A673 (cell line): ENCODE results near the gene KCNQ4. TPM values are rescaled to one million over a fixed set of nuclear protein-coding genes. Genes with fewer than 3 reads are reported as not detected.

Source experiments
- BruUV-seq: library from RNA; stranded (reverse); fragments of 400-500 nt; replicated peaks from 2 replicates; lab custom pipeline; 2021; lab: Mats Ljungman, UMichigan
- CTCF ChIA-PET: fragments of 300-600 bp; sonication (Branson Sonifier 250); formaldehyde crosslinking; loops from one replicate; lab custom pipeline; 2022; ENCODE audit warnings: antibody characterized with exemption; lab: Charles Lee
- POLR2A ChIA-PET: fragments of 300-600 bp; sonication (Branson Sonifier 250); formaldehyde crosslinking; loops from one replicate; lab custom pipeline; 2022; ENCODE audit warnings: antibody characterized with exemption; ENCODE audit not compliant: low non-redundant PET; lab: Charles Lee
- DNase-seq: peaks from one replicate; pipeline ENCODE4 v3.0.0-alpha.2; 2015; ENCODE audit warnings: low spot score
- H3K27ac ChIP-seq: fragments of 200-600 bp; sonication (generic); 2 replicates; pipeline ENCODE4 v1.5.1; 2016; ENCODE audit warnings: mixed run types, low read depth, mild to moderate bottlenecking, mixed read lengths, antibody characterized with exemption, low read length; ENCODE audit not compliant: poor library complexity, severe bottlenecking
- H3K27me3 ChIP-seq: fragments of 200-600 bp; sonication (generic); replicated peaks from 2 replicates; pipeline ENCODE4 v1.6.1; 2017; ENCODE audit warnings: mixed run types, low read depth, mild to moderate bottlenecking, mixed read lengths, antibody characterized with exemption, low read length; ENCODE audit not compliant: insufficient read depth, poor library complexity
- H3K36me3 ChIP-seq: fragments of 200-600 bp; sonication (generic); 2 replicates; pipeline ENCODE4 v1.6.1; 2016; ENCODE audit warnings: mixed run types, mild to moderate bottlenecking, mixed read lengths, antibody characterized with exemption, low read length; ENCODE audit not compliant: insufficient read depth, poor library complexity, severe bottlenecking
- H3K4me1 ChIP-seq: fragments of 200-600 bp; sonication (generic); 2 replicates; pipeline ENCODE4 v1.6.1; 2017; ENCODE audit warnings: mixed run types, mild to moderate bottlenecking, mixed read lengths, antibody characterized with exemption, low read length; ENCODE audit not compliant: insufficient read depth, poor library complexity, severe bottlenecking
- H3K4me3 ChIP-seq: fragments of 200-600 bp; sonication (generic); 2 replicates; pipeline ENCODE4 v1.5.1; 2016; ENCODE audit warnings: low read depth, mixed run types, mild to moderate bottlenecking, mixed read lengths, low read length; ENCODE audit not compliant: poor library complexity, severe bottlenecking
- H3K9me3 ChIP-seq: fragments of 200-600 bp; sonication (generic); 2 replicates; pipeline ENCODE4 v1.6.1; 2016; ENCODE audit warnings: mixed run types, low read depth, mild to moderate bottlenecking, mixed read lengths, antibody characterized with exemption, low read length; ENCODE audit not compliant: poor library complexity, severe bottlenecking
- CTCF ChIP-seq: fragments of 300-800, 200-600 bp; sonication (generic); conservative IDR thresholded peaks from 2 replicates; pipeline ENCODE4 v1.5.1; 2017; ENCODE audit warnings: low read depth, mild to moderate bottlenecking, antibody characterized with exemption, low read length, moderate library complexity, mixed read lengths
- EZH2 ChIP-seq: fragments of 200-600 bp; sonication (generic); IDR thresholded peaks from 2 replicates; pipeline ENCODE4 v1.6.1; 2017; ENCODE audit warnings: borderline replicate concordance, low read depth, mild to moderate bottlenecking, mixed read lengths, antibody characterized with exemption, low read length; ENCODE audit not compliant: poor library complexity, severe bottlenecking
- intact Hi-C: fragments of 100-400 bp; cut with micrococcal nuclease; formaldehyde crosslinking; loops from one replicate; pipeline ENCODE4 v1.10.0; 2022; ENCODE audit not compliant: unreplicated experiment
- total RNA-seq: library from RNA; stranded (reverse); gene quantifications from 2 replicates; pipeline ENCODE4 v1.2.3, GENCODE V29; 2021

The KCNQ4 gene
- total RNA-seq, 1 experiment from 2014 or later: 0.62 TPM

GRCh38 chr1:40740997-40741736 lies 42.4 kb upstream of the KCNQ4 start:
- TF ChIP-seq CTCF (no peak), EZH2 (no peak)
- ChIA-PET POLR2A (no interaction called here), CTCF (no interaction called here)
- Histone ChIP-seq H3K9me3 (no peaks in the 10 kb centered on the region), H3K4me1 (no peaks in the 10 kb centered on the region), H3K27ac (no peak overlapping the region), H3K36me3 (peaks cover 20% of the 10 kb centered on the region), H3K27me3 (no peaks in the 10 kb centered on the region), H3K4me3 (no peak overlapping the region)
- BruUV-seq: no TSS peak
- no peak for DNase-seq
- intact Hi-C loops: no loop called here

- TF ChIP-seq EZH2: no peak
- TF ChIP-seq CTCF: no peak
- Histone ChIP-seq H3K4me1 (no peaks in the 10 kb centered on the region), H3K36me3 (peaks cover 23% of the 10 kb centered on the region), H3K27ac (no peak overlapping the region), H3K9me3 (no peaks in the 10 kb centered on the region), H3K27me3 (no peaks in the 10 kb centered on the region), H3K4me3 (no peak overlapping the region)
- intact Hi-C loops: no loop called here
- no peak for DNase-seq
- CTCF ChIA-PET: no interaction called here
- BruUV-seq: no TSS peak
- POLR2A ChIA-PET: no interaction called here
Observed at GRCh38 chr1:40742363-40743061, 41.1 kb upstream of the KCNQ4 start.

- ChIA-PET POLR2A (no interaction called here), CTCF (no interaction called here)
- Histone ChIP-seq H3K27ac (no peak overlapping the region), H3K4me1 (no peaks in the 10 kb centered on the region), H3K27me3 (no peaks in the 10 kb centered on the region), H3K4me3 (no peak overlapping the region), H3K36me3 (peaks cover 27% of the 10 kb centered on the region), H3K9me3 (no peaks in the 10 kb centered on the region)
- no peak for DNase-seq
- TF ChIP-seq EZH2 (no peak), CTCF (no peak)
- intact Hi-C loops: no loop called here
- BruUV-seq: no TSS peak
Observed at GRCh38 chr1:40743452-40743851, 40.1 kb upstream of the KCNQ4 start.
